Amniotic stem cell (primary cell): ENCODE results near the gene ZNF827.
A peak's percentile ranks its signal among the peaks of the same experiment; 100 is the strongest.

Source experiments
- DNase-seq: peaks from one replicate; lab custom pipeline; 2025; lab: John Stamatoyannopoulos, UW

The ZNF827 gene

GRCh38 chr4:145938618-145939440 lies at the start of gene ZNF827:
Gene ZNF827 (minus strand): TSS chr4:145938823. CDS start chr4:145938407, 416 bp downstream.
- DNase-seq = no peak

GRCh38 chr4:145984563-145984962 lies 45.9 kb upstream of the ZNF827 start:
- no peak for DNase-seq

- DNase-seq = no peak
Measured at GRCh38 chr4:145982791-145983190, 44.2 kb upstream of the ZNF827 start.

GRCh38 chr4:145979160-145979559 lies 40.5 kb upstream of the ZNF827 start:
- DNase-seq = no peak

GRCh38 chr4:145976680-145977079 lies 38.1 kb upstream of the ZNF827 start:
- no peak for DNase-seq

GRCh38 chr4:145960012-145960411 lies 21.4 kb upstream of the ZNF827 start:
- DNase-seq = no peak

GRCh38 chr4:145957302-145957701 lies 18.7 kb upstream of the ZNF827 start:
- DNase-seq = no peak

GRCh38 chr4:145956288-145956890 lies 17.8 kb upstream of the ZNF827 start:
- DNase-seq = no peak

- no peak for DNase-seq
Measured at GRCh38 chr4:145954924-145955339, 16.3 kb upstream of the ZNF827 start.

GRCh38 chr4:145951931-145952330 lies 13.3 kb upstream of the ZNF827 start:
- DNase-seq = no peak

- no peak for DNase-seq
Measured at GRCh38 chr4:145945431-145946155, 7.0 kb upstream of the ZNF827 start.

GRCh38 chr4:145944886-145945285 lies 6.3 kb upstream of the ZNF827 start:
- no peak for DNase-seq

GRCh38 chr4:145939856-145940255 lies 1.2 kb upstream of the ZNF827 start:
- no peak for DNase-seq

- no peak for DNase-seq
Measured at GRCh38 chr4:145939441-145939750, 773 bp upstream of the ZNF827 start.

GRCh38 chr4:145937971-145938611 lies 532 bp downstream of the ZNF827 start:
- no peak for DNase-seq

GRCh38 chr4:145936997-145937901 lies 1.4 kb downstream of the ZNF827 start:
- DNase-seq = no peak

- peak; percentile 58 for DNase-seq
Measured at GRCh38 chr4:145936142-145936996, 2.3 kb downstream of the ZNF827 start.

- DNase-seq = no peak
Measured at GRCh38 chr4:145935253-145936141, 3.1 kb downstream of the ZNF827 start.

GRCh38 chr4:145934434-145935047 lies 4.1 kb downstream of the ZNF827 start:
- no peak for DNase-seq
